Measurements from ENCODE around the gene TTC7B.

GRCh38 chr14:90545966-90546751, 270.1 kb downstream of the TTC7B start:
- TF ChIP-seq CTCF (IDR thresholded peaks at IDR 0.05) (no peak), POLR2A (IDR thresholded peaks at IDR 0.05) (peak in 1 of 2 donors; percentile 40)

Data from adrenal gland (tissue), 5 donors.